Measurements from ENCODE around the gene RGMB.

- TF ChIP-seq CTCF (IDR thresholded peaks at IDR 0.05) (no peak), POLR2A (IDR thresholded peaks at IDR 0.05) (no peak)
Measured at GRCh38 chr5:98749046-98749445, 24.4 kb upstream of the RGMB start.
